HG03565 (cell line): ENCODE measurements around the gene PCBD1.
"Not testable (repeated sequence)": the region's sequence is repeated elsewhere in the genome, so short reads cannot be mapped to it uniquely, and the experiment has no call there.

Experiments used
- ATAC-seq: cut with Tn5 transposase; IDR thresholded peaks from one replicate; pipeline ENCODE4 v1.9.1; 2021; ENCODE audit warnings: mild to moderate bottlenecking, moderate library complexity; ENCODE audit not compliant: unreplicated experiment

The PCBD1 gene

DNA sequence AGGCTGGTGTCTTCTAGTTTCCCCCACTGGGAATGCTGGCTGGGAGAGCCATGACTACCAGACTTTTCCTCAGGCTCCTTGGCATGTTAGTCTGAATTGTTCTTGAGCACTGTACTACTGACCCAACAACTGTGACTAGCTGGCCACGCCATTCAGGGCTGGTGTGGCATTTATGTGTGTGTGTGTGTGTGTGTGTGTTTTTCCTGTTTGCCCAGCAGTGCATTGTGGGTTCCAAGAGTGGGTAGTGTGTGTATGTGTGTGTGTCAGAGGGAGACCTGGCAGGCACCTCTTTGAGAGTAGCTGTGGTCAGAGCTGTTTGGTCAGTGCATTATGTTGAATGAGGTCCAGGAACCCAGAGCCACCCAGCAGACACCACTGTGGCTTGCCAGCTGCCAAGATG lies 9.2 kb downstream of the PCBD1 start:
- no peak for ATAC-seq

DNA sequence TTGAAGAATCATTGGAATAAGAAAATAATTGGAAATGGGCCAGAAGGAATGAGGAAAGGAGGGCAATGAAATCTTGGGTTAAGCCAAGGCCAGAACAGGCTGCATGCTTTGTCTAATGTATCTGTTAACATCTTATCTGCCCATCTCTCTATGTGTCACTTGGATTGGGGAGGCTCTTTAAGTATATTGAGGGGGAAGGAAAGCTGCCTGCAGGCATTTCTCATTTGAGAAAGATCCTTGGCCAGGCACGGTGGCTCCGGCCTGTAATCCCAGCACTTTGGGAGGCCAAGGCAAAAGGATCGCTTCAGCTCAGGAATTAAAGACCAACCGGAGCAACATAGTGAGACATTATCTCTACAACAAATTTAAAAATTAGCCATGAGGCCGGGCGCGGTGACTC lies 14.3 kb downstream of the PCBD1 start:
- ATAC-seq, result no peak

DNA sequence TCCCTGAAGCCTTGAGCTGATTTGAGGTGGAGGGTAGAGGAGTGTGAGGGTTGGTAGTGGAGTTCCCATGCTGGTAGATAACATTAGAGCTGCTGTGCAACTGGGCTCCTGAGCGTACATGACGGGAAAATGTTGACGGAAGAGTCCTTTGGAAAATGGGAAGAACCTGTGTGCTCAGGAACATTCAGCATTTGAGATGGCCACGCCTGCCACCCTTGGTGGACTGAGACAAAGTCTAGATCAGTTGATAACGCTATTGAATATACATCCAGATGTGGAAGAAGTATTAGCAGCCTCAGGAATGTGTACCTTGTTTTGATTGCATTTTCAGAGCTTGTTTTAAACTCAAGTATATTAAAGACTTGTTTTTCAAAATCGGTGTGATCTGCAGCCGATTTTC lies 16.1 kb downstream of the PCBD1 start:
- ATAC-seq, result no peak

DNA sequence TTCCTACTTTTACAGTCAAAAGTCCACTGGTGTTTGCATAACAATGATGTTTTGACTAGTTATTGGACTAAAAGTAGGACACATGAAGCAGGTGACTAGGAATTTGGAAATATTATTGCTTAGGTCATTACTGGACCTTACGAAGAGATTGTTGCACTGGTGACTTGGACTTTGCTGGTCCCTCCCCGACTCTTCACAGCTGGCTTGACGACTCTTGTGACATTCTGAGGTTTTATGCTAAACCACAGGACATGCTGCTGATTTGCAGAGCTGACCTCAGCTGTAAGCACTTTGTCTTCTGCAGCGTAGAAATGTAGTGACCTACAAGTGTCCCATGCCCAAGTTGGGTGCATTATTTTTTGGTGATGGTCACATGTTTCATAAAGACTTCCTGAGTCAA lies 21.9 kb downstream of the PCBD1 start:
- no peak for ATAC-seq

DNA sequence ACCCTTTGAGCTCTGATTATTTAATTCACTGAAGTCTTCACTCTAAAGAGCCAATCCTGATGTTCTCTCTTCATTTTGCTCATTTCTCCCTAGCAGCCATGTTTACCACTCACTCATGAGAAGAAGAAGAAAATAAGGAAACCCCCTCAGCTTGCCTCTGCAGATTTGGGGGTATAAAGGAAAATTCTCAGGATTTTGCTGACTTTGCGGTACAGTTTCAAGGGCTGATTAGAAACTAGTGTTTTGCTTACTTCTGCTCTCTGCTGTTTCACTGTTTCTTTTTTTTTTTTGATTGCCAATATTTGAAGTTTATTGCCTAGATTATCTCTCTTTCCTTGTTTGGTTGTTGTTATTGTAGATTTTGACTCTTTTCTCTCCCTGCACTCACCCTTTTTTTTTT lies 23.4 kb downstream of the PCBD1 start:
- ATAC-seq, result no peak

DNA sequence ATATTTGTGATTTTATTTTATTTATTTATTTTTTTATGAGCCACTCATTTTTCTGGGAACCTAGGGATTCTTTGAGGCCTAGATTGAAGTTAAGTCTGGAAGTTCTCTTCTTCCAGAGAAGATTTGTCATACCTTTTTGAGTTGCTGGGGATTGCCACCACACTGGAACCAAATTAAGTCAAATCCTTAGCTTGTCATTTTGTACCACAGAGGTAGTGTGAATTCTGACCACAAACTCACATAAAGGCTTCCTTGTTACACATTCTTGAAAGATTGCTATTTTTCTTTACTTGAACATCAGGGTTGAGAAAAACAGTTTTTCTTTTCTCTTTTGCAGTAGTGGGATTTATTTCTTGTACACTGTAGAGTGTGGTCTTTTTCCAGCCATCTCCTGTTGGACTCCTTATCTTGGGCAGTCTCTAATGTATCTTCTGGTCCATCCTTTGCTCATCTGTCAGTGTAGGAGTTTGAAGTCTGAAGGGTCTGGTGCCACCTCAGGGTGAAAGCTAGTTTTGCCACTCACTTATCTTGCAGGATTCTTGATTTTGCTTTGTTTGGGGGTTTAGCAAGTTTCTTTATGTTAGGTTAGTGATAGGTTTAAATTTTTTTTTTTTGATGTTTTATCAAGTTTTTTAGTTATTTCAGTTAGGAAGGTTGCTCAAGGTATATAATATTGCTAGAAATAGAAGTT lies 24.8 kb downstream of the PCBD1 start:
- ATAC-seq, result no peak

DNA sequence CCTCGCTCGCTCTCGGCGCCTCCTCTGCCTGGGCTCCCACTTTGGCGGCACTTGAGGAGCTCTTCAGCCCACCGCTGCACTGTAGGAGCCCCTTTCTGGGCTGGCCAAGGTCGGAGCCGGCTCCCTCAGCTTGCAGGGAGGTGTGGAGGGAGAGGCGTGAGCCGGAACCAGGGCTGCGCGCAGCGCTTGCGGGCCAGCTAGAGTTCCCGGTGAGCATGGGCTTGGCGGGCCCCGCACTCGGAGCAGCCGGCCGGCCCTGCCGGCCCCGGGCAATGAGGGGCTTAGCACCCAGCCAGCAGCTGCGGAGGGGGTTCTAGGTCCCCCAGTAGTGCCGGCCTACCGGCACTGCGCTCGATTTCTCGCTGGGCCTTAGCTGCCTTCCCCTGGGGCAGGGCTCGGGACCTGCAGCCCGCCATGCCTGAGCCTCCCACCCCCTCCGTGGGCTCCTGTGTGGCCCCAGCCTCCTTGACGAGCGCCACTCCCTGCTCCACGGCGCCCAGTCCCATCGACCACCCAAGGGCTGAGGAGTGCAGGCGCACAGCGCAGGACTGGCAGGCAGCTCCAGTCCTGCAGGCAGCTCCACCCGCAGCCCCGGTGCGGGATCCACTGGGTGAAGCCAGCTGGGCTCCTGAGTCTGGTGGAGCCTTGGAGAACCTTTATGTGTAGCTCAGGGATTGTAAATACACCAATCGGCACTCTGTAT lies 26.7 kb downstream of the PCBD1 start:
- ATAC-seq, result not testable (repeated sequence)

DNA sequence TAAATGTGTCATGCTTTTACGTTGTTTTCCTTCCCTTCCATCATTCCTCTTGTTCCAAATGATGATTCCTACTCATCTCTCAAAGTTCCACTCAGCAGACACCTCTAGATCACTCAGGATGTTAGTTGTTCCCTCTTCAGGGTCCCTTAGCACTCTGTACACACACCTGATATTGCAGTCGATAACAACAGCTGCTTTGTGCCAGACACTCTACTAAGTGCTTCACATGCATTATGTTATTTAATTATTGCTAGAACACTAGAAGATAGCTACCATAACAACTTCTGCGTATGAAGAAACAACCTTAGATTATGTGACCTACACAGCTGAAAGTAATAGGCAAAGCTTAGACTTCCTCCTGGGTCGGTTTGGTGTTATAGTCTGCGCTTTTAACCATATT lies 29.6 kb downstream of the PCBD1 start:
- ATAC-seq, result no peak

DNA sequence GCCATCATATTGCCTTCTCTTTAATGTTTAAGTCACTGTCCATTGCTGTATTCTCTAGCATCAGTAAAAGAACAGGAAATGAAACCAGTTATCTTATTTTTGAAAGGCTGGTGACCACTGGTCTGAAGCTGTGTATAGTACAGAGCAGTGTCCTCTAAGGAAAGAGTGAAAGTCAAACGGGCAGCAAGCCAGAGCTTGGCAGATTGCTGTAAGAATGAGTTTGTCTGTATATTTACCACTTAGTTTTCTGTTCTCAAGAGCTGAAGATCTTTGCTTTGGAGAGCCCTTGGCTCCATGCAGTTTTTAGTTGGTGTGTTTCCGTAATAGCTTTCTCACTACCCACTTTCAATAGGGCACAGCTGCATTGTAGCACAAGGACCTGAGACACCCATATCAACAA lies 31.9 kb downstream of the PCBD1 start:
- no peak for ATAC-seq

DNA sequence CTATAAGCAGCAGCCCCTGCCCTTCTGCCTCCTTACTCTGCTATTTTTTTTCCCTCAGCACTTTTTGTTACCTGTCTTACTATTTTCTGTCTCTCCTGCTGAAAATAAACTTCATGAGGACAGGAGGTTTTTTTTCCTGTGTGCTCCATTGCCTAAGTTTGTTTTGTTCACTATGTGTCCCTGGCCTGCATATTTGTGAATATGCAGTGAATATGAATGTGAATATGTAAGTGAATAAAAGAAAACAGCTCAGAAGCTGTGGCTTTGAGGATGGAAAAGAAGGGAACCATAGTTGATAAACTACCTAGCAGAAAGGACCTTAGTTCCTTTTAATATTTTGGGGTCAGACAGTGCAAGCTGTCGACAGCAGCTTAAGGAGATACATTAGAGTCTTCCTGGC lies 34.9 kb downstream of the PCBD1 start:
- ATAC-seq, result no peak

DNA sequence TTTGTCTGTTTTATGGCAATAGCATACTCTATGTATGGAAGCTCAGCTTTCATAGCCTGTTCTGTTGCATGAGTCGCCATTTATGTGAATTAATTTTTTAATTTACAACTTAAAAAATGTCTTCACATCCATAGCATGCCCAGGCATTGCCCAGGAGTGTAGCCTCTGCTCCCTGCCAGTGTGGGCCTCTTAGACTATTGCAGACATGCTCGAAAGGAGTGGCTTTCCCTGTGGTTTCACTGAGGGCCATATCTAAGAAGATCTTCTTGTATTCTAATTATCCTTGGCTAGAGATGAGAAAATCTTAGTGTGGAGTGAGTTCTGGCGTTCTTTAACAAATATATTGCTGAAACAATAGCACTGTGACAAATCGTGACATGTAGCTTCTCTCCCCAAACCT lies 35.3 kb downstream of the PCBD1 start:
- no peak for ATAC-seq

DNA sequence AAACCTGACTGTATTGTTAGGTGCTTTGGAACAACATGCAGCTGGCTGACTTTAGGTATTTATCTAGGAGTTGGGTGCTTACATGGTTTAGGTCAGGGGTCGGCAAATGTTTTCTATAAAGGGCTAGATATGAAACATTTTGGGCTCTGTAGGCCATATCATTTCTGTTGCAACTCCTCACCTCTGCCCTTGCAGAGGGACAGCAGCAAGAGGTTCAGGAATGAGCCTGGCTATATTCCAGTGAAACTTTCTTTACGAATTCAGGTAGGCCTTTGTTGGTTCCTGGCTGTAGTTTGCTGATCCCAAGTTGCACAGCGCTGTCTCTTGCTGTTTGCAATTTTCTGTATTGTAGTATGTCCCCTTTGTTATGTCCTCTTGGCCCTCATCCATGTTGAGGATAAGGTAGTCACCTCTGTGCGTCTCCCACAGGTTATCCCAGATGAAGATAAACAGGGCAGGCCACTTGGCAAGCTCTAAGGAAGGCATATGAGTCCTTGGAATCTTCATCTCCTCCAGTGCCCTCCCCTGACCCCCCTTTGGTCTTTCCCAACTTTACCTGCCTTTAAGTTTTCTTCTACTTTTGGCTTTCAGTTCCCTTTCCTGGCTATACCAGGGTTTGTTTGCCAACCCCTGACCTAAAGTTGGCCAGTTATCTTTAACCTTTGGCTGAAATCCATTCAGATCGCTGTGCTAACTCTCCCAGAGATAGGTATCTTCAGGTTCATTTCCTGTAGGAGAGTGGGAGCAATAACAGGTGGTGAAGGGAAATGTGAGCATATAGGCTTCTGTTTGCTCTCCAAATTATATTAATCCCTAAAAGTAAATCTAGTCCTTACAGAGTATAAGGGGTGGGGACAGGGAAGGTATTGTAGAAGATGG lies 36.5 kb downstream of the PCBD1 start:
- ATAC-seq, result no peak

DNA sequence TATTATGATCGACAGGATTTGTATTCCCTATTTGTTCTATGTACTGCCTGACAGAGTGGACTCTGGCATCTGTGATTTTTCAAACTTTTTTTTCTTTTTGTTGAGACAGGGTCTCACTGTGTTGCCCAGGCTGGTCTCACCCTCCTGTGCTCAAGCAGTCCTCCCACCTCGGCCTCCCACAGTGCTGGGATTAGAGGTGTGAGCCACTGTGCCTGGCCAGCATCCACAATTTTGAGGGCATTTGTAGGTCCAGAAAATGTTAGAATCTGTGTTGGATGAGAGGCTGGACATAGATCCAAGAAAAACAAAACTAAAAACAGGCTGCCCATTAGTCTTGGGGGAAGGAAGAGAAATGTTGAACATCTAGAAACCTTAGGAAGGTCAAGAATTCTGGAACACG lies 38.3 kb downstream of the PCBD1 start:
- no peak for ATAC-seq

DNA sequence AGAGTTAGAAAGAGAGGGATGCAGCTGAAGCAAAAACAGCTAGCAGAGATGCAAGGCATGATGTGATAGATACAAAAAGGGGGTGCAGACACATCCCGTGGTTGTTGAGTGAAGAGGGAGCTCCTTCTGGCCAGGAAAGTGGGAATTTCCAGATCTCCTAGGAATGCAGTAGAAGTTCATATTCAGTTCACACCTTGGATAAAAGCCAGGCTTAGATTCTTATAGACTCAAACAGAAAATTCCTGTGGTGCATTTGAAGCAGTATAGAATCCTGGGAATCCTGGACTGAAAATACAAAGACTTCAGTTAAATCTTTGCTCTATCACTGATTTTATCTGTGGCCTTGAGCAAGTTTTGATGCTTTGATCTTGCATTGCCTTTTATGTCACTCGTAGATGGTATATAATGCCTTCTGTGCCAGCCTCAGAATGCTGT lies 38.8 kb downstream of the PCBD1 start:
- no peak for ATAC-seq

DNA sequence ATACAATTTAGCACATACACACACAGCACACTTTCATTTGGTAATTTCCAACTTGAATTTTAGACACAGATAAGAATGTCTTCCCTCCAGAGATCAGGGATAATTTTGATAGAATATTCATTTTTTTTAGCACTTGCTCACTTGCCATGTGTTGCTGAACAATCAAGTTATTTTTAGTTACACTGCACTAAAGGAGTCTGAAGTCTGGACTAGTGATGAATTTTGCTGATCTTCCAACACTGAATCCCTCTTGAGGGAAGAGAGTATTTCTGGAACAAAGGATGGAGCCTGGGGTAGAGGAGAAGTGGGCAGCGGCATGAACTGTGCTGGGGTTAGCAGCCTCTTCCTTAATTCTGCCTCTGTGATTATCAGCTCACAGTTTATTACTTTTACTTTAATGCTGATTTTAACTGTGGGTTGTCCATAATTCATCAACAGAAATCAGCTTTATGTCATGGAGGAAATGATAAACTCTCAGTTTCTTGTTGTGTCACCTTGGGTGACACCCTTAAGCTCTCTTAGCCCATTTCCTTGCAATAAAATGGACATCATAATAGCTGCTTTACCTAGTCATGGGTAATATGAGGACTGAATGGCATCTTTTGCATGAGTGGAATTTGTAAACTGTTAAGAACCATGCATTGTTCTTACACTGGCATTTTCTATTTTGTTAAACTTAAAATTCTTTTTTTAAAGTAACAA lies 40.6 kb downstream of the PCBD1 start:
- no peak for ATAC-seq

DNA sequence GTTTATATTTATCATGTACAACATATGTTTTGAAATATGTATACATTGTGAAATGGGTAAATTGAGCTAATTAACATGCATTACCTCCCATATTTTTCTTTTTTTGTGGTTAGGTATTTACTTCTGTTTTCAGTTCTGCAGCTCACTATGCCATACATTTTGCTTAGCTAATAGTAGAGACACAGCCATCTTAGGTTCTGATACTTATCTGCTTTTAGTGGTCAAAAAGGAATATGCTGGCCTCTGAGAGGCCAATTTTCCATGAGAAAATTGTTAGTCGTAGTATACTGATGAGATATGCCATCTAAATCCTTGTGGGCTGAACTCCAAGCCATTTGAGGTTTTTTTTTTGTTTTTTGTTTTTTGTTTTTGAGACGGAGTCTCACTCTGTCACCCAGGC lies 41.6 kb downstream of the PCBD1 start:
- no peak for ATAC-seq

DNA sequence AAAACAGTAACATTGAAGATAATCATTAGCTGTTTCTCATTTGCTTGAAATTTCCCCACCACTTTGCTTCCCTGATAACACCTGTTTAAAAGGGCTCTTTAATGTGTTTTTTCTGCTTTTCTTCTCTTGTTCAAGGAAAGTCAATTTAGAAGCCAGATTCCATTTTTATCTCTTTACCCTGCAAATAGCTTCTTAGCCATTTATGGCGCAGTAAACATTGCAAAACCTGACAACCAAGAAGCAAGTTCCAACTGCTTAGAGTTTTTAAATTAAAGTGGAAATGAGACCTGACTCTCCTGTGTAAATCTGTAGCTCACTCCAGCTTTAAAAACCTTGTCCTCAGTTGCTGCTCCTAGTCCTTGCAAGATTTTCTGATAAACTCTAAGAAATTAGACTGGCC lies 42.5 kb downstream of the PCBD1 start:
- no peak for ATAC-seq

DNA sequence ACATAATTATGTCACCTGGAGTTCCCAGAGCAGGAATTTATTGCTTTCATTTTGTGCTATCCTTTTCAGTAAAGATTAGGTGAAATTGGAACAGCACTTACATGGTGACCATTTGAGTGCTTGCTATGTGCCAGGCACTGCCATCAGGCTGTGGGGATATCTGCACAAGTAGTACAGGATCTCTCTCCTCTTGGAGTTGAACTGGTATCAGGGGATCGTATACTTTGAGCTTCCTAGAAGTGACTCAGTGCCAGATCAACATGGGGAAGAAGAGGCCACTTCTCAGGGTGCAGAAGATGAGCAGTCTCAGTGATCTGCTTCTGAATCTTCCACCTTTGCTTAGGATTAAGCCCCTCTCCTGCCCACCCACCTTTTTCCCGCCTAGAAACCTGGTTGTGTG lies 43.1 kb downstream of the PCBD1 start:
- ATAC-seq, result no peak

DNA sequence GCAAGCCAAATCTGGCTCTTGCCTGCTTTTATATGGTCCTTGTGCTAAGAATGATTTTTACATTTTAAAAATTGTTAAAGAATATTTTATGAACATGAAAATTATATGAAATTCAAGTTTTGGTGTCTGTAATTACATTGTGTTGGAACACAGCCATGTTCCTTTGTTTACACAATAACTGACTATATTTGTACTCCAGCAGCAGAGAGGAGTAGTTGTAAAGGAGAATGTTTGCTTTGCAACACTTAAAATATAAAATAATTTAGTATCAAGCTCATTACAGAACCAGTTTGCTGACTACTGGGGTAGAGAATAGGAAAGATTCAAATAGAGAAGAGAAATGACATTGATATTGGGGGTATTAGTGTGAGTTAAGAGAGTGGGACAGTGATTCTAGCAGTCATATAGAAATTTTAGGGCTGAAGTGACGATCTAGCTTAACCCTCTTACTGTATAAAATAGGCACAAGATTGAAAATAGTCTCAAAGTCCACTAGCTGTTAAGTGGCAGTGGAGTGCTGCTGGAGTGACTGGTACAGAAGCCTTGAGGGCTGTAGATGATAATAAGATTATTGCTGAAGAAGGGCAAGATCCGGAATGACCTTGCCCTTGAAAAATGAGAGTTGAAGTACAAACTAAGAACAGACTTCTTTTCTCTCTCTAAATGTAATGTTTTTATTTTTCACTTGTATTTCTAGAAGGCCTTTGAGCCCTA lies 44.4 kb downstream of the PCBD1 start:
- ATAC-seq, result no peak

DNA sequence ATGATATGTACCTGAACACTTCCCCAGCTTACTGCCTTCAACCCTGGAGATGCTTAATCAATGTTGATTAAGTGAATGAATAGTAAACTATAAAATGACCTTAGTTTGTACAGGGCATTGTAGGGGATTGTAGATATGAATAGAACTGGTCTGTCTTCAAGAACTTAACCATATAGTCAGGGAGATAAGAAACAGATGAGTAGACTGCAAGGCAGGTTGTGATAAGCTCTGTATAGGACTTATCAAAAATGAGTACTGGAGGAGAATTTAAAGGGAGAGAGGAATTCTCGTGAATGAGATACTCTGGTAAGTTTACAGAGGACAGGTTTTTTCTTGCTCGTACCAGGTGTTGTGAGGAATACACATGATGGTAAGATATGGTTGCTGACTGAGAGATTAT lies 45.0 kb downstream of the PCBD1 start:
- no peak for ATAC-seq

DNA sequence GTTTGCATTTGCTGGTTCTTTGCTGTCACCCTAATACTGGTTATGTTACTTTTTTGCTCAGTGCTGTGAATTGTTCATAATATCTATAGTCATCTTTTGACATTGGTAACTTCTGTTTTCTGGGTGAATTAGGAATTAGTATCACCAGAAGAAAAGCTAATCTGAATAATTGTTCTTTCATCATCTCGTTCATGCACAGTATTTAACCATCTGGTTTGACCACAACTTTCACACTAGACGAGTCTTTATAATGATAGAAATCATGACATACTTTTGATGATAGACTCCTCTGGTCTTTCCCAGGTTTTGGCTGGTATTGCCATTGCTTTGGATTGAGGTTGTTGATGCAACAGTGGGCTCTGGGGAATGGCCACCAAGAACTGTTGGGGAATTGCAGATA lies 47.5 kb downstream of the PCBD1 start:
- ATAC-seq, result no peak
